Gastrocnemius medialis (tissue), 4 donors: ENCODE measurements around the gene ALDH2. TPM values are rescaled to one million over a fixed set of nuclear protein-coding genes. Genes with fewer than 3 reads are reported as not detected.
"Not testable (repeated sequence)": the region's sequence is repeated elsewhere in the genome, so short reads cannot be mapped to it uniquely, and the experiment has no call there.

Experiments used
- ATAC-seq, 2 donors: fragments of 150-250 bp; one replicate each; pipeline ENCODE4 v1.9.1; 2016
- DNase-seq, 2 donors: peaks; one replicate each; pipeline ENCODE4 v3.0.0-alpha.2; 2019
- H3K27ac ChIP-seq, 4 donors: fragments of 200-600 bp; sonication (generic); 1 replicate in 1 of 4; 2 replicates in 3 of 4; pipeline ENCODE4 v1.5.1; 2016 to 2018; ENCODE audit warnings: mild to moderate bottlenecking in 2 of 4, moderate library complexity in 1 of 4
- H3K27me3 ChIP-seq, 3 donors: fragments of 200-600 bp; sonication (generic) in 2 of 3; 1 replicate in 1 of 3; 2 replicates in 2 of 3; pipeline versions ENCODE4 v1.5.1 to v1.6.0; 2016 to 2019; ENCODE audit warnings: mild to moderate bottlenecking in 1 of 3, moderate library complexity in 1 of 3
- H3K36me3 ChIP-seq, 2 donors: fragments of 200-600 bp; sonication (generic) in 1 of 2; one replicate each; pipeline ENCODE4 v1.5.1; 2017 to 2018
- H3K4me1 ChIP-seq, 2 donors: fragments of 200-600 bp; sonication (generic) in 1 of 2; one replicate each; pipeline ENCODE4 v1.5.1; 2016 to 2017; ENCODE audit warnings: mild to moderate bottlenecking in 2 of 2
- H3K4me3 ChIP-seq, 4 donors: fragments of 200-600 bp; sonication (generic) in 3 of 4; 1 replicate in 1 of 4; 2 replicates in 3 of 4; pipeline ENCODE4 v1.5.1; 2016 to 2019; ENCODE audit warnings: mild to moderate bottlenecking in 2 of 4
- H3K9me3 ChIP-seq, 3 donors: fragments of 200-600 bp; sonication (generic) in 2 of 3; 1 replicate in 1 of 3; 2 replicates in 2 of 3; pipeline ENCODE4 v1.5.1; 2016 to 2019
- POLR2A ChIP-seq, 2 donors: fragments of 450-650 bp; IDR thresholded peaks; one replicate each; pipeline ENCODE4 v1.6.1; 2017; ENCODE audit warnings: antibody characterized with exemption in 2 of 2, mild to moderate bottlenecking in 2 of 2, moderate library complexity in 2 of 2
- in situ Hi-C, 4 donors: fragments of 200-750 bp; cut with MboI; loops; one replicate each; pipeline versions ENCODE4 v1.15.0 to v1.8.0; 2017; ENCODE audit warnings: low sequenced_read_pairs in 4 of 4
- intact Hi-C: fragments of 100-400 bp; cut with DNase I; formaldehyde crosslinking; loops from one replicate; pipeline ENCODE4 v1.15.1; 2023; ENCODE audit warnings: low total_unique reads
- total RNA-seq, 4 donors: library from RNA; depleted of rRNA; stranded (reverse); fragments of >200 nt; gene quantifications; one replicate each; pipeline versions ENCODE4 v1.1.0 to v1.2.3, GENCODE V29; 2016
- TF ChIP-seq, protein P1 (sequence below), 5 experiments: fragments of 450-650 bp in 3 of 5; fragments of 200-600 bp in 2 of 5; sonication (generic) in 2 of 5; IDR thresholded peaks in 4 of 5; conservative IDR thresholded peaks in 1 of 5; 1 replicate in 4 of 5; 2 replicates in 1 of 5; pipeline ENCODE4 v1.5.1; 2016 to 2019; ENCODE audit warnings: antibody characterized with exemption in 5 of 5, mild to moderate bottlenecking in 3 of 5, moderate library complexity in 3 of 5

The ALDH2 gene
- total RNA-seq, 4 donors from 2014 or later: 70.9 to 156 (median 89.9) TPM

- intact Hi-C loops: no loop called here
- H3K27ac ChIP-seq: no peak overlapping the region
- peaks cover 0 to 4% of the 10 kb centered on the region in 2 donors for H3K36me3 ChIP-seq
- no peak for DNase-seq
- in situ Hi-C loops: no loop called here
- H3K4me1 ChIP-seq: peaks cover 11 to 15% of the 10 kb centered on the region in 2 donors
- TF ChIP-seq POLR2A (IDR thresholded peaks at IDR 0.05): no peak
- TF ChIP-seq, protein P1, sequence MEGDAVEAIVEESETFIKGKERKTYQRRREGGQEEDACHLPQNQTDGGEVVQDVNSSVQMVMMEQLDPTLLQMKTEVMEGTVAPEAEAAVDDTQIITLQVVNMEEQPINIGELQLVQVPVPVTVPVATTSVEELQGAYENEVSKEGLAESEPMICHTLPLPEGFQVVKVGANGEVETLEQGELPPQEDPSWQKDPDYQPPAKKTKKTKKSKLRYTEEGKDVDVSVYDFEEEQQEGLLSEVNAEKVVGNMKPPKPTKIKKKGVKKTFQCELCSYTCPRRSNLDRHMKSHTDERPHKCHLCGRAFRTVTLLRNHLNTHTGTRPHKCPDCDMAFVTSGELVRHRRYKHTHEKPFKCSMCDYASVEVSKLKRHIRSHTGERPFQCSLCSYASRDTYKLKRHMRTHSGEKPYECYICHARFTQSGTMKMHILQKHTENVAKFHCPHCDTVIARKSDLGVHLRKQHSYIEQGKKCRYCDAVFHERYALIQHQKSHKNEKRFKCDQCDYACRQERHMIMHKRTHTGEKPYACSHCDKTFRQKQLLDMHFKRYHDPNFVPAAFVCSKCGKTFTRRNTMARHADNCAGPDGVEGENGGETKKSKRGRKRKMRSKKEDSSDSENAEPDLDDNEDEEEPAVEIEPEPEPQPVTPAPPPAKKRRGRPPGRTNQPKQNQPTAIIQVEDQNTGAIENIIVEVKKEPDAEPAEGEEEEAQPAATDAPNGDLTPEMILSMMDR (IDR thresholded peaks at IDR 0.05 in 4 of 5, conservative IDR thresholded peaks at IDR 0.05 in 1 of 5): no peak
- H3K9me3 ChIP-seq: no peaks in the 10 kb centered on the region
- ATAC-seq: no peak
- no peak overlapping the region for H3K4me3 ChIP-seq
- no peaks in the 10 kb centered on the region for H3K27me3 ChIP-seq
Measured at GRCh38 chr12:111816065-111816615, 49.4 kb downstream of the ALDH2 start.

GRCh38 chr12:111816898-111817297, 50.2 kb downstream of the ALDH2 start:
- H3K27me3 ChIP-seq, ATAC-seq, DNase-seq, H3K27ac ChIP-seq, intact Hi-C loops, H3K36me3 ChIP-seq, H3K4me3 ChIP-seq, in situ Hi-C loops, H3K9me3 ChIP-seq: not testable (repeated sequence)
- peaks cover 11 to 15% of the 10 kb centered on the region in 2 donors for H3K4me1 ChIP-seq

- no peaks in the 10 kb centered on the region for H3K9me3 ChIP-seq
- H3K4me3 ChIP-seq: no peak overlapping the region
- no peaks in the 10 kb centered on the region for H3K27me3 ChIP-seq
- TF ChIP-seq, protein P1 (IDR thresholded peaks at IDR 0.05 in 4 of 5, conservative IDR thresholded peaks at IDR 0.05 in 1 of 5): no peak
- TF ChIP-seq POLR2A (IDR thresholded peaks at IDR 0.05): no peak
- no peaks in the 10 kb centered on the region for H3K36me3 ChIP-seq
- H3K4me1 ChIP-seq: peaks cover 11 to 15% of the 10 kb centered on the region in 2 donors
- intact Hi-C loops: no loop called here
- H3K27ac ChIP-seq: no peak overlapping the region
- in situ Hi-C loops: no loop called here
- no peak for ATAC-seq
- no peak for DNase-seq
Measured at GRCh38 chr12:111818340-111818739, 51.6 kb downstream of the ALDH2 start.

DNA sequence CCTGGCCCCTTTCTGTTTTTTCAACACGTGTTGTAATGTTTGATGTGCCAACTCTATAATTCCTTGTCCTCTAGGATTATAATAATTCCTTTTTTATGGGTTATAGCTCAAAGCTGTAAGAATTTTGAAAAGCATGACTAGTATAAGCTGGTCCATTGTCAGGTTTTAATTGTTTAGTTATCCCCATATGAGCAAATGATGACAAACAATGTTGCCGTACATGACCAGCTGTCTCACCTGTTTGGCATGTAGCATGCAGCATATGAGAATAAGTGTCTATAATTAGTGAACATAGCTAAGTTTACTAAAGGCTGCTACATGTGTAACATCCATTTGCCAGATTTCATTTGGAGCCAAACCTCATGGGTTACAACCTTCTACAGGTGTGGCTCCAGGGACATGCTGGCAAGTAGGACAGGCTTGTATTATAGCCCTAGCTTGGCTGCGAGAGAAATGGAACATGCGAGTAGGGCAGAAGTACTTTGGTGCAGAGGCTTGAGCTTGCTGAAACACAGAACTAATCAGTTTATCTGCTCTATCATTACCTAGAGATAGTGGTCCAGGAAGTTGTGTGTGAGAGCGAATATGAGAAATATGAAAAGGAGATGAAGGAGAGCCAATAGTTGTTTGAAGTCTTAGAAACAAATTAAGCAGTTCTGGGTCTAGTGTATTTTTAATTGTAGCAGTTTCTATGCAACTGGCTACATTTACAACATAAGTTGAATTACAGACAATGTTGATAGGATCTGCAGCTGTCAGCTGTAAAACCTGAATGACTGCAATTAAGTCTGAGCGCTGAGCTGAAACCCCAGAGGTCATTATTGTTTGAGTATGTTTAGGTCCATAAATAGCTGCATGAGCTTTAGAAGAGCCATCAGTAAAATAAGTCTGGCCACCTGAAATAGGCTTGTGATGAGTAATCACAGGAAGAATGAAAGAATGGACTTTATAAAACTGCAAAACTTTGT, 52.7 kb downstream of the ALDH2 start:
- TF ChIP-seq, protein P1 (IDR thresholded peaks at IDR 0.05 in 4 of 5, conservative IDR thresholded peaks at IDR 0.05 in 1 of 5): no peak
- no peak for TF ChIP-seq POLR2A (IDR thresholded peaks at IDR 0.05)
- ATAC-seq (no peak), DNase-seq (no peak)
- in situ Hi-C loops (no loop called here), intact Hi-C loops (no loop called here)
- no peaks in the 10 kb centered on the region for H3K9me3 ChIP-seq
- H3K27me3 ChIP-seq: no peaks in the 10 kb centered on the region
- H3K27ac ChIP-seq: no peak overlapping the region
- H3K4me3 ChIP-seq: no peak overlapping the region
- H3K36me3 ChIP-seq: no peaks in the 10 kb centered on the region
- peaks cover 11 to 15% of the 10 kb centered on the region in 2 donors for H3K4me1 ChIP-seq

DNA sequence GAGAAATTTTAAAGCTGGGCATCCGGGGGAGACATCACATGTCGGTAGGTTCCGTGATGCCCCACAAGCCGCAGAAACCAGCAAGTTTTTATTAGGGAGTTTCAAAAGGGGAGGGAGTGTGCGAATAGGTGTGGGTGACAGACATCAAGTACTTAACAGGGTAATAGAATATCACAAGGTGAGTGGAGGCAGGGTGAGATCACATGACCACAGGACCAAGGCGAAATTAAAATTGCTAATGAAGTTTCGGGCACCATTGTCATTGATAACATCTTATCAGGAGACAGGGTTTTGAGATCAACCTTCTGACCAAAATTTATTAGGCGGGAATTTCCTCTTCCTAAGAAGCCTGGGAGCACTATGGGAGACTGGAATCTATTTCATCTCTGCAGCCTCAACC, 54.1 kb downstream of the ALDH2 start:
- H3K9me3 ChIP-seq, DNase-seq, H3K36me3 ChIP-seq, ATAC-seq, H3K4me3 ChIP-seq, in situ Hi-C loops, intact Hi-C loops, H3K27me3 ChIP-seq, H3K27ac ChIP-seq: not testable (repeated sequence)
- H3K4me1 ChIP-seq: peaks cover 11 to 17% of the 10 kb centered on the region in 2 donors
